HG03354 (cell line): ENCODE data around the gene NUP205.

Source experiments
- ATAC-seq: cut with Tn5 transposase; IDR thresholded peaks from one replicate; pipeline ENCODE4 v1.9.1; 2021; ENCODE audit warnings: mild to moderate bottlenecking; ENCODE audit not compliant: unreplicated experiment, poor library complexity, severe bottlenecking

Gene NUP205

DNA sequence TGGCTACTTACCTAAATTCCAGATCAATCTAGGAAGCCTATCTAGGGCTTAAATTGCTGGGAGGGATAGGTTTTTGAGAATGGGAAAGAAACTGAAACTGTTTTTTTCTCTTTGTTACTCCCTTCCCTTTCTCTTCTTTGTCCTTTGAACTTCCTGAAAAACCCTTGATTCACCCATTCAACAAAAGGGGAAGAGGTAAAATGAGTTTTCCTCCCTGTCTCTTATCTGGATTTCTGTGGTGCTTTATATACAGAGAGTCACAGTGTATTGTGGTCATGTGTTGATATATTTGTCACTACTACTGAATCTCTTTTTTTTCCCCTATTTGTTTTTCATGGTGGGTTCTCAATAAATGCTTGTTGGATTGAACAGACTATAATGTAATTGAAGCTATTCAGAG, 19.8 kb upstream of the NUP205 start:
- ATAC-seq: no peak

DNA sequence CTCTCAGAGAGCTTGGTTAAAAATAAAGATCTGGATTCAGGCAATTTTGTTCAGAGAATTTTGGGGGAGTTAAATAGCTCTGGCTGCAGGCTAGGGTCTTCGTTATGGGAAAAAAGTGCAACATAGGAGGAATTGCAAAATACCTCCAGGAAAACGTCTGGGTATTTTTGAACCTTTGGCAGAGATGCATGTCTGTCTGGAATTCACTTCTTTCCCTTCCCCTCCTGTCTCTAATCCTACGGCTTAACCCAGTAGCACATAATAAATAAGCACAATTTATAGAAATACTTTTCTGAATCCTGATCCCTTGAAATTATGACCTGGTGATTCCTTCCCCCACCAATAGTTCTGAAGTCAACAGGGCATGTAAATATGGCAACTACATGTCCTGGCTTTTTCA, 19.3 kb upstream of the NUP205 start:
- no peak for ATAC-seq

DNA sequence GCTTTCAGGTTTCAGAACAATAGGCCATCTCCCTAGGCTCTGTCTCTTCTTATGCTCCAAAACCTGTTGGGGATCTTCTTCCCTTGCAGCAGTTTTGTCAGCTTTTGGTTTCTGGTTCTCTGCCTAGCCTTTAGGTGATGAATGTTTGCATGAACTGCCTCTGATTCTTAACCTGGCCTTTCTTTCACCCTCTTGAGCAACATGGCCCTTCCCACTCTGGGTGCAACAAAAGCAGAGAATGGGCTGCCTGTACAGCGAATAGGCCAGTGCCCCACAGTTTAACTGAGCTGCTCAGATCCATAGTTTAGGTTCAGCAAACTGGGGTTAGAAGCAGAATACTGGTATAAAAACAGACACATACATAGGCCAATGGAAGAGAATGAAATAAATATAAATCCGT, 18.1 kb upstream of the NUP205 start:
- ATAC-seq: no peak

DNA sequence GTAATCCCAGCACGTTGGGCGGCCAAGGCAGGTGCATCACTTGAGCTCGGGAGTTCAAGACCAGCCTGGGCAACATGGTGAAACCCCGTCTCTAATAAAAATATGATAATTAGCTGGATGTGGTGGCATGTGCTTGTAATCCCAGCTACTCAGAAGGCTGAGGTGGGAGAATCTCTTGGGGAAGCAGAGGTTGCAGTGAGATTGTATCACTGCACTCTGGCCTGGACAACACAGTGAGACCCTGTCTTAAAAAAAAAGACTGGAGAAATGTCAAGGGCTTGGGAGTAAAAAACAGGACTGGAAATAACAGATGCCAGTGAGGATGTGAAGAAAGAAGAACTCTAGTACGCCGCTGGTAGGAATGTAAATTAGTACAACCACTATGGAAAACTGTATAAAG, 16.7 kb upstream of the NUP205 start:
- ATAC-seq: no peak

DNA sequence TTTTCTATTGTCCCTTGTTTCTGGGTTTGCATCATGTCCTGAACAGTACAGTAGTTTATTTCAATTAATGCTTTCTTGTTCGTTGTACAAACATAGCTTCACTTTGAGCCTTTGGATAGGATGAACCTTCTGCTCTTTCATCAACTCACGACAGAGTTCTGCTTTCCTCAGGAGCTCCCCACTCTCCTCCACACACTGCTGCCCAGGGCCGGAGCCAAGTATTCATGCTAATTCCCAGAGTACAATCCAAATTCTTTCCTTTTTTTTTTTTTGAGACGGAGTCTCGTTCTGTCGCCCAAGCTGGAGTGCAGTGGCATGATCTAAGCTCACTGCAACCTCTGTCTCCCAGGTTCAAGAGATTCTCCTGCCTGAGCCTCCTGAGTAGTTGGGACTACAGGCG, 7.5 kb upstream of the NUP205 start:
- ATAC-seq: no peak

DNA sequence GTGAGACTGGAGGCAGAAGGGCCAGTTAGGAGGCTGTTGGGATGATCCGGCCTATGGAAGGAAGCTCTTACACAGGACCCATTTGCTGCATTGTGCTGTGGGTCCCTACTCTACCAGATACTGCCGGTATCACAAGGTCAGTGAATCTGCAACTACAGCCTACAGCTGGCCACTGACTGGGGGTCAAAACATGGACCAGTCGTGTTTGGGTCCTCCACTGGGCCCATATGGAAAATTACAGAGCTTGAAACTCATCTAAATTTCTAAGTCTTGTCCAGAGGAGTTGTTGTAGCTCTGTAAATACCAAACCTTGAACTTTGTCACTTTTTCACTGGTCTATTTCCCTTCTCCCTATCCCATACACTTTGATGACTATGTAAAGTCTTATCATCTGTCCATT, 5.6 kb upstream of the NUP205 start:
- ATAC-seq: no peak

DNA sequence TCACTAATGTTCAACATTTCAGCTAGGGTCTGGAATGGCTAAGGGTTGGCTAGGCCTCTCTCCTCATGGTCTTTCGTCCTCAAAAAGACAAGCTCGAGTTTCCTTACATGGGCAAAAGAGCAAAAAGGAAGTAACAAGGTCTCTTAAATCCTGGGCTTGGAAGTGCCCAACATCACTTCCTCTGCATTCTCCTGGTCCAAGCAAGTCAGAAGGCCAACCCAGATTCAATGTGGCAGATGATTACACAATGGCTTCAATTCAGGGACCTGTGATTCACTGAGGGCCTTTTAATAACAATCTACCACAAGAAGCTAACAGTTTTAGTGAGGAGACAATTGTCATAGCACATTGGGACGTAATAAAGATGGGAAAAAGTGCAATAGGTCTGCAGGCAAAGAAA, 4.4 kb upstream of the NUP205 start:
- ATAC-seq: no peak

DNA sequence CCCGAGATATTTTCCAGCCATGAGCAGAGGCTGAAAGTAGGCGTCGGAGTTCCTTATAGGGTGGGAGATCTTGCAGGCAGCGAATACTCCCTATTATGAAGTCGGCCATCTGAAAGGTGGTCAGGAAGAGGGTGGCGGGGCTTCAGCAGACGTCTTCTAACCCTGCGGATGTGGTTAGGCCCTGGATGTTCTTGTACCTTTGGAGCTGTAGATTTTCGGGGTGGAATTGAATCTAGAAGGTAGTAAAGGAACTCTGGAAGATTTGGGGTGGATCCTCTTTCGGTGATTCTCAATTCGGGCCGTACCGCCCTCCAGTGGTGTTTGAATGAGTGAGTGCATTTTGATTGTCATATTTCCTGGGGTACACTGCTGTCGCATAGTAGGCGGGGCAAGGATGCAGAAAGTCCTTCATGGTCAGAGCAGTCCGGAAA, 635 bp downstream of the NUP205 start:
- peak; percentile 79 for ATAC-seq

DNA sequence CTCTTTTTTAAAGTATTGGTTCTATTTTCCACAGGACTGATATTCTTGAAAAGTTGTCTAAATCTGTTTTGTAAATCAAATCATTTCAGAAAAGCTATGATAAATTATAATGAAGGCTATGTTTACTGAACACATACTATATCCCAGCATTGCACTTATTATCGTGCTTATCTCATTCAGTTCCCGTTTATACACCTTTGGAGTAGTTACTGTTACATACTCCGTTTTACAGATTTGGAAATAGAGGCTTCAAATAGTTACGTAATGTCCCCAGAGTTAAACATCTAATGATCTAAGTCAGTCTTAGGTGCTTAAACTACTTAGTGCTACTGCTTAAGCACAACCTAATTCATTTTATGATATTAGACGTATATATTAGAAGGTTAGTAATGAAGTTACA, 1.2 kb downstream of the NUP205 start:
- no peak for ATAC-seq

DNA sequence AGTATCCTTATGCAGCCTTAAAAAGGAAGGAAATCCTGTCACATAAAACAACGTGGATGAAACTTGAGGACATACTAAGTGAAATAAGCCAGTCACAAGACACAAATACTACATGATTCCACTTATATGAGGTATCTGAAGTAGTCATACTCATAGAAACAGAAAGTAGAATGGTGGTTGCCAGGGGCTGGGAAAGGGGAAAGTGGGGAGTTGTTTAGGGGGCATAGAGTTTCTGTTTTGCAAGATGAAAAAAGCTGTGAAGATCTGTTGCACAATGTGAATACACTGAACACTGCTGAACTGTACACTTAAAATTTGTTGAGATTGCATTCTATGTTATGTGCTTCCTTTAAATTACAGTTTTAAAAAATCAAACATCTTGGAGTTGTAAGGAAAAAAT, 2.9 kb downstream of the NUP205 start:
- no peak for ATAC-seq

DNA sequence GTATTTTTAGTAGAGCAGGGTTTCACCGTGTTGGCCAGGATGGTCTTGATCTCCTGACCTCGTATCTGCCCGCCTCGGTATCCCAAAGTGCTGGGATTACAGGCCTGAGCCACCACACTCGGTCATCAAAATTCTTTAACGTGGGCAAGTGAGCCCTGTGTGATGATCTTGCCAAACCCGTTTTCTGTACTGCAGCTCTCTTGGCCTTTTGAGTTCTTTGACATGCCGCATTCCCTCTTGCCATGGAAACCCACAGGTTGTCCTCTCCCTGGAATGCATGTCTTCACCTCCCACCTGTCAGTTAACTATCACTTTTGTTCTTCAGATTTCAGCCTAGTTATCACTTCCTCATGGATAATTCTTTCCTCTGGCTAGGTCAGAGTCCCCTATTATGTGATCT, 5.0 kb downstream of the NUP205 start:
- ATAC-seq: no peak

DNA sequence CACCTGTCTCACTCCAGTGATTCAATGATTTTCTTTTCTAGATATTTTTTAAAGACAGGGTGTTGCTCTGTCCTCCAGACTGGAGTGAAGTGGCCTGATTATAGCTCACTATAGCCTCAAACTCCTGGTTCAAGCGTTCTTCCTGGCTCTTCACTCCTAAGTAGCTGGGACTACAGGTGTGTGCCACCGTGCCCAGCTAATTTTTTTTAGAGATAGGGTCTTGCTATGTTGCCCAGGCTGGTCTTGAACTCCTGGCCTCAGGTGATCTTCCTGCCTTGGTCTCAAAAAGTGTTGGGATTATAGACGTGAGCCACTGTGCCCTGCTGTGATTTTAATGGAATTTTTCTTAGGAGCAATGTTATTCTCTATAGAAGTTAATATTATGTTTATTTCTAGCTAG, 14.1 kb downstream of the NUP205 start:
- no peak for ATAC-seq

DNA sequence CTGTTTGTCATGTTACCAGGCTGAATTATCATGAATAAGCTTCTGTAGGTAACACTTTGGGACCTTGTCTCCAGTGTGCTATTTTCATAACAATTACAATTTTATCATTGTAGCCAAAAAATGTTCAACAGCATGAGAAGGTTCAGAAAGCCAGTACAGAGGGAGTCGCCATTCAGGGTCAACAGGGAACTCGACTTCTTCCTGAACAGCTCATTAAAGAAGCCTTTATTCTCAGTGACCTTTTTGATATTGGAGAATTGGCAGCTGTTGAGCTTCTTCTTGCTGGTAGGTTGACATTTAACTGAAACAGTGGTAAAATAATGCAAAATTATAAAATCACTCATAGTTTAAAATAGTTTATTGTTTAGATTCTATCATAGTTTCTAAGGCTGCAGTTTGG, 15.8 kb downstream of the NUP205 start:
- no peak for ATAC-seq

DNA sequence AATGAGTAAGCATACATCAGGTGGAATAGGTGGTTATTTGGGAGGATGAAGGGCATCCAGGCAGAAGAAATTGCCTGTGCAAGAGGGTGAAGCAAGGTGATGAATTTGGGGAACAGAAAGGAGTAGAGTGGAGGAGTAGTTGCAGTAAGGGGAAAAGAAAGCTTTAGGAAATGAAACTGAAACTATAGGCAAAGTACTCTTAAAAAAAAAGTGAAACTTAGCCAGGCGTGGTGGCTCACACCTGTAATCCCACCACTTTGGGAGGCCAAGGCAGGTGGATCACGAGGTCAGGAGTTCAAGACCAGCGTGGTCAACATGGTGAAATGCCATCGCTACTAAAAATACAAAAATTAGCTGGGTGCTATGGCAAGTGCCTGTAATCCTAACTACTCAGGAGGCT, 17.6 kb downstream of the NUP205 start:
- ATAC-seq: peak; percentile 58

DNA sequence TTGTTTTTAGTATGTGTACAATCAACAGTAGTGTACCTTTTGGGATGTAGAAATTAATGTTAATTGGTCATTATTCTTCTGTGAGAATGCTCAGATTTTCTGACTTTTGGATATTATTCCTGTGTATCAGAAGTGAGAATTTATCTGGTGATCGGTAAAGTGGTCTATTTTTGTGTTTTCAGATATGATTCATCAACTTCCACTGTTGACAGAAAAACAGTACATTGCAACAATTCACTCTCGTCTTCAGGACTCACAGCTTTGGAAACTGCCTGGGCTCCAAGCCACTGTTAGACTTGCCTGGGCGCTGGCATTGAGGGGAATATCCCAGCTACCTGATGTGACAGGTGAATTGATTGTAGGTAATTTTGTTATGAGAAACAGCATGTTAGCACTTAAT, 20.9 kb downstream of the NUP205 start:
- no peak for ATAC-seq

DNA sequence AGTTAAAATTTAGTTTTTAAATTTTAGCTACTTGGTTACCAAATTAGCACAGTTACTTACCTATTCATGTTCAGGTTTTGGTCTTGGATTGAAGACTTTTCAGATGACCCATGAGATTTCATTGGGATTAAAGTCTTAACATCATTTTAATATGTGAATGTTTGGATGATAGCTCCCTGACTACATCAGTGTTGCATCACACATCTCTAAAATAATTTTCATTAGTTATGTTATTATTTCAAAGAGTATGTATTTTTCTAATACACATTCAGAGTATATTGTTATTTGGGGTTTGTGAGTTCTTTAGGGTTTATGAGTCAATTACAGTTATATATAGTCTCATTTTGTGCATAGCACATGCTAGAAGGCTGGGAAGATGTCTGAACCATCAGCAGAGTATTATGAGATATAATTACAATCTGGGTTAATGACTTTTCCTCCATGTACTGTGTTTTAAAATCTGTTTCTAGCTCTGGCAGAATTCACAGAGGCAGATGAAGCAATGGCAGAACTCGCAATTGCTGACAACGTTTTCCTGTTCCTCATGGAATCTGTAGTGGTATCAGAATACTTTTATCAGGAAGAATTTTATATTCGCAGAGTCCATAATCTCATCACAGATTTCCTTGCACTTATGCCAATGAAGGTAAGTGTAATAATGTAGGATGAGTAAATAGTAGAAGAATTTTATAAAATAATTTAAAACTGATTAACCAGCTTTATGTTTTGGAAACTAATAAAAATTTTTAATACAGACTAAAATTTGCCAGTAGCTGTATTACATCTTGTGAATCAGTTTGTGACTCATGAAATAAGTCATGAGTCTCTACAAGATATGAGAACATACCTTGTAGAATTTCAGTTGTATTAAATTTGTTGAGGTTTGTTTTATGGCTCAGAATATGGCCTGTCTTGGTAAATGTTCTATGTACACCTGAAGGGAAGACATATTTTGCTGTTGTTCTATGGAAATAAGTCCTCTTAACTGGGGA, 26.9 kb downstream of the NUP205 start:
- ATAC-seq: no peak

DNA sequence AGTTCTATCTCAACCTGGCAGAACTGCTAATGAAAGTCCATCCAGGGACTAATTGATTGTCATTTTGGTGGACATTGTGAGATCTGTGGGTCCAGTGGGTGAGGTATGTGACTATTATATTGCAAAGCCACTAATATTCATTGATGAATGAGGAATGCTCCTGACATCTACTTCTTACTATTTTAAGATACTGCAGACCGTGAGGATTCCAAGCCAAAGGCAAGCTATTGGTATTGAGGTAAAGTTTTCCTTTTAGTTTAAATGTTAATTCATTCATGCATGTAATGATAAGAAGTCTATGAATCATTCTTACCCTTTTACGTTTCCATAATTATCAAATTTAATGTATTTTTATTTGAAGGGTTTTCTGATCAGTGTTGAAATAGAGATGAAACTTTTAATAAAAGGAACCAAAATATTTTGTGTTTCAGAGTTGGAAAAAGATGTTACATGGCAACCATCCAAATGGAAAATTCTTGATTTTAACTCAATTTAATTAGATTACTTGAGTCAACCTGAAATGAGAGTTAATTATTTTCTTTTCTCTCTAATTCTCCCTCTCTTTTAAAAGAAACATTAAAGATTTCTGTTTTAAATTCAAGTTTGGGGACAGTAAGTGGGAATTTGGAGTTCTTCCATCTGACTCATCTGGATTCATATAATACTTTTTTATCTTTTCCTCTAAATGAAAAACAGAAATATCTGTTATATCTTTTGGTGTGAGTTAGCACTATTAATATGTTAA, 39.6 kb downstream of the NUP205 start:
- ATAC-seq: no peak

DNA sequence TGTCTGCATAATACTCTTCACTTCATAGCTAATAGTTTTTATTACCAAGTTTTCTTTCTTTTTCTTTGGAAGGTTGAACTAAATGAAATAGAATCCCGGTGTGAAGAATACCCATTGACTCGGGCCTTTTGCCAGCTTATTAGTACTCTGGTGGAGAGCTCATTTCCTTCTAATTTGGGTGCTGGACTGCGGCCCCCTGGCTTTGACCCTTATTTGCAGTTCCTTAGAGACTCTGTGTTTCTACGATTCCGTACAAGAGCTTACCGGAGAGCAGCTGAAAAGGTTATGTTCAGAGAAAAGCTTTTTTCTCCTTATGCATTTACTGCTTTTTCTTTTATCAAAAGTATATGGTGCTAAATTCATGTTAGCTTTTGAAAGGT, 40.2 kb downstream of the NUP205 start:
- ATAC-seq: no peak

DNA sequence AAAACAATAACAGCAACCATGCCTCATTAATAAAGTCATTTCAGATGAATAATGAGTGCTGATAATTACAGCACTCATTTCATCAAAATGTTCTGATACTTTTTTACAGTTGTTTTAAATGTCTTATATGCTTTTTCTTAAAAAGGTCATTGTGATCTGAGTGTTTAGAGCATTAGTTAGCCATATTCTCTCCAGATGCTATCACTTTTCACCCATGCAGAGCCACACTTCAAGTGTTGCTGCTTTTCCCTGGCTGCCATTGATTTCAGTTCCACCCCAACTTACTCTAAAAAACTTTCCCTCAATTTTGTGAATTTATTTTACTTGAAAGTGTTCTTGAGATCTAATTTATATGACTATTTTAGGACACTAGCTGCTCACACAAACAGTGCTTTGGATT, 41.8 kb downstream of the NUP205 start:
- no peak for ATAC-seq

DNA sequence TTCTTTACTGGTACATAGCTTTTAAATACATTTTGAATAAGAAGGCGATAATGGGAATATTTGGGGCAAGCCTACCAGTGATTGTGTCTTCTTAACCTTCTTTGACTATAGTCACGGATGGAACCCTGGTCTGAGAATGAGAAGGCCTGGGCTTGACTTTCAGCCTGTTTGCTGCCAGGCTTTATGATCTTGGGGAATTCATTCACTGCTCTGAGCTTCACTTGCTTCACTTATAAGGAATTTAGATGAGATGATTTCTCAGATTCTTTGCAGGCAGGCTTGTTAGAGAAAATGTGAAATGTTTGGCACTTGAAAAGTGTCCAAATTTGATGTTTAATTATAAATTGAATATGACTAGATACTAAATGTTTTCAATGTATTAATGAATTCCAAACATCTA, 42.5 kb downstream of the NUP205 start:
- ATAC-seq: no peak

DNA sequence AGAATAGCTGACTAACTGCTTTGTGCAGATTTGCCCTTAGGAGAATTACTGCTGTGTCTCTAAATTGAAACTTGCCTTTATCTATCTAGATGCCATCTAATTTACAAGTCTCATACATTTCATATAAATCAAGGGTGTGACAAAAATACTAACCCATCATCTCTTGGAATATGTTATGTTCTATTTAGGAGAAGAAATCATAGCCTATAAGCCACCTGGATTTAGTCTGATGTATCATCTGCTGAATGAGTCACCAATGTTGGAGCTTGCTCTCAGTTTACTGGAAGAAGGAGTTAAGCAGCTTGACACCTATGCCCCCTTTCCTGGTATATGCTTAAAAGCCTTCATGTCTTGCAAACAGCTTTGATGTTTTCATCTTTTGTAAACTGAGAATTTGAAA, 43.5 kb downstream of the NUP205 start:
- ATAC-seq: no peak
